Peyer's patch (tissue), 4 donors: ENCODE data around the gene ARHGEF25.

Experiments used
- POLR2A ChIP-seq, 2 donors: fragments of 450-650 bp; IDR thresholded peaks; one replicate each; pipeline ENCODE4 v1.5.1; 2017; ENCODE audit warnings: antibody characterized with exemption in 2 of 2, mild to moderate bottlenecking in 2 of 2, moderate library complexity in 2 of 2
- TF ChIP-seq, protein P1 (sequence below), 6 experiments: fragments of 450-650 bp in 4 of 6; fragments of 200-600 bp in 2 of 6; sonication (generic) in 1 of 6; IDR thresholded peaks; one replicate each; pipeline ENCODE4 v1.5.1; 2017 to 2019; ENCODE audit warnings: antibody characterized with exemption in 6 of 6, mild to moderate bottlenecking in 3 of 6, moderate library complexity in 1 of 6

GRCh38 chr12:57584050-57584449 is 27.2 kb upstream of the ARHGEF25 start:
- TF ChIP-seq, protein P1, sequence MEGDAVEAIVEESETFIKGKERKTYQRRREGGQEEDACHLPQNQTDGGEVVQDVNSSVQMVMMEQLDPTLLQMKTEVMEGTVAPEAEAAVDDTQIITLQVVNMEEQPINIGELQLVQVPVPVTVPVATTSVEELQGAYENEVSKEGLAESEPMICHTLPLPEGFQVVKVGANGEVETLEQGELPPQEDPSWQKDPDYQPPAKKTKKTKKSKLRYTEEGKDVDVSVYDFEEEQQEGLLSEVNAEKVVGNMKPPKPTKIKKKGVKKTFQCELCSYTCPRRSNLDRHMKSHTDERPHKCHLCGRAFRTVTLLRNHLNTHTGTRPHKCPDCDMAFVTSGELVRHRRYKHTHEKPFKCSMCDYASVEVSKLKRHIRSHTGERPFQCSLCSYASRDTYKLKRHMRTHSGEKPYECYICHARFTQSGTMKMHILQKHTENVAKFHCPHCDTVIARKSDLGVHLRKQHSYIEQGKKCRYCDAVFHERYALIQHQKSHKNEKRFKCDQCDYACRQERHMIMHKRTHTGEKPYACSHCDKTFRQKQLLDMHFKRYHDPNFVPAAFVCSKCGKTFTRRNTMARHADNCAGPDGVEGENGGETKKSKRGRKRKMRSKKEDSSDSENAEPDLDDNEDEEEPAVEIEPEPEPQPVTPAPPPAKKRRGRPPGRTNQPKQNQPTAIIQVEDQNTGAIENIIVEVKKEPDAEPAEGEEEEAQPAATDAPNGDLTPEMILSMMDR (IDR thresholded peaks at IDR 0.05), result no peak
- TF ChIP-seq POLR2A (IDR thresholded peaks at IDR 0.05), result no peak
